Spleen (tissue), 7 donors: ENCODE results near the gene IQGAP2.

Source experiments
- CTCF ChIP-seq, 11 experiments: fragments of 200-600 bp in 7 of 11; fragments of 450-650 bp in 4 of 11; sonication (generic) in 4 of 11; IDR thresholded peaks in 8 of 11; conservative IDR thresholded peaks in 3 of 11; 1 replicate in 7 of 11; 2 replicates in 4 of 11; pipeline versions ENCODE4 v1.4.0 to v1.8.0; 2016 to 2021; ENCODE audit warnings: antibody characterized with exemption in 11 of 11, inconsistent platforms in 4 of 11, mild to moderate bottlenecking in 1 of 11
- POLR2A ChIP-seq, 3 donors: fragments of 450-650 bp; IDR thresholded peaks; one replicate each; pipeline ENCODE4 v1.5.1; 2017; ENCODE audit warnings: antibody characterized with exemption in 3 of 3, mild to moderate bottlenecking in 1 of 3
- donor health status: DM: no; HTN: no; CAD: no; lungs with moderate emphysema.
- donor health status: DM: no; HTN: no; CAD: no.
- donor health status: DM: no; HTN: no; CAD: no.

- TF ChIP-seq CTCF (IDR thresholded peaks at IDR 0.05 in 8 of 11, conservative IDR thresholded peaks at IDR 0.05 in 3 of 11) = no peak
- TF ChIP-seq POLR2A (IDR thresholded peaks at IDR 0.05) = no peak
Observed at GRCh38 chr5:76606701-76607100, 203.6 kb downstream of the IQGAP2 start.
